GM19438 (cell line): ENCODE data around the gene CLEC4F.

Source experiments
- ATAC-seq: cut with Tn5 transposase; IDR thresholded peaks from one replicate; pipeline ENCODE4 v1.9.1; 2021; ENCODE audit warnings: low read depth; ENCODE audit not compliant: unreplicated experiment

The CLEC4F gene

DNA sequence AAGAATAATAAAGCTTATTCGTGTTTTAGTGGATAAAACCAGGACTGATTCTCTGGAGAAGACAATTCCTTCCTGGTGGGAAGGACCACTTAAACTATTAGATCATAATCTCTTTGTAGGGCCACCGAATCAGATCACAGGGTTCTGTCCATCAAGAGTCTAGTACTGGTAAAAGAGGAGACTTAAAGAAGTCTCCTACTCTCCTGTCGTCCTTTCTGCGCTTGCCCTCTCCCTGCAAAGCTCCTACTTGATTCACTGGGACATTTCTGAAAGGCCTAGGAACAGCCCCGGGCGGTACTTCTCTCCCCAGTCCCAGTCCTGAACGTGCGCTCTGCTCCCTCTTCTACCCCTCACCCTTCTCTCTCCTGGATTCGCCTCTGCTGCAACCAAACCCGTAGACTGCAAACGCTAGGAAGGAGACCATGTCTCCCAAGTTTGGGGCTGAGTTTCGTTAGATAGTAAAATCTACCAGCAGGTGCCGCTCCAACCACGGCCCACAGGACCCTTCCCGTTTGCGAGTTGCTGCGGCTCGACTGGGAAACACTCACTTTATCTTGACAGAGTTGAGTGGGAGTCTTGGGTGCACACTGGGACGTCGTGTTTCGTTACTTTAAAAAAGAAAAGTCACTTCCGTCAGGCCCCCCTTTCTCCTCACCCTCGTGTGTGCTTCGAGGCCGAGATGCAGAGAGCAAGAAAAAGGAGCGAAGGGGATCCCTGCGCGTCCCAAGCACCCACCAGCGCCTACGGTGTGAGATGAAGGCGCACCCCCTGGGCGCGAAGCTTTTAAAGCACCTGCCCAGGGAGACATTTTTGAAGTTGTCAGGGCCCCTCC, 30.9 kb downstream of the CLEC4F start:
- no peak for ATAC-seq

DNA sequence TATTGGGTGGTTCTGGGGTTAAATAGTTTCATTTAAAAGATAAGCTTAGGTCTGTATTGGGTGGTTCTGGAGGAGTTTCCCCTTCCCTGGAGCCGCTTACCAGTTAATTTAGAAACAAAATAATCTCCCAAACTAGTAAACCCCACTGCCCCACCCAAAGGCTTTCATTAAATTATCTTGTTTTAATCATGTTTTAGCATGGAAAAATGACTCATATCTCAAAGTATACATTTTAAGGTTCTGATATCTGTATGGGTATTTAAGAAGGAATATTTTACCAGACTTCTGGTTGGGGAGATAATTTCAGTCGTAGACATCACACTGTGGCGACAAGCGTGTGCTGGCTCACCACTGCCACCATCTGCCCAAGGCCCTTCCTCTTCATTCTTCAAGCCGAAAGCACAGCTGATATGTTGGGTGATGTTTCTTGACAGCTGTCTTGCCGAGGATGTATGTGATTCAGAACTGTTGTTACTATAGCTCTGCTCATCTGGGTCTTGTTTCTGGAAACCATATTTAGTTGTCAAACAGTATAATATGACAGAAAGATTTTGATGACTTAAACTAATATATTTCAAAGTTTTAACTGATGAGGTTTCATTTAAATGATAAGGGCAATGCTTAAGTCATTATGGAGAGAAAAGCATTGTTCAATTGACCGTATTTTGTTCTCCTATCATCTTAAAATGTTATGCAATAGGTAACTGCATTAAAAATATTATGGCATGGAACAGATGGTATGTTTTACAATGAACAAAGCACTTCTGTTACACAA, 35.1 kb downstream of the CLEC4F start:
- ATAC-seq = no peak

DNA sequence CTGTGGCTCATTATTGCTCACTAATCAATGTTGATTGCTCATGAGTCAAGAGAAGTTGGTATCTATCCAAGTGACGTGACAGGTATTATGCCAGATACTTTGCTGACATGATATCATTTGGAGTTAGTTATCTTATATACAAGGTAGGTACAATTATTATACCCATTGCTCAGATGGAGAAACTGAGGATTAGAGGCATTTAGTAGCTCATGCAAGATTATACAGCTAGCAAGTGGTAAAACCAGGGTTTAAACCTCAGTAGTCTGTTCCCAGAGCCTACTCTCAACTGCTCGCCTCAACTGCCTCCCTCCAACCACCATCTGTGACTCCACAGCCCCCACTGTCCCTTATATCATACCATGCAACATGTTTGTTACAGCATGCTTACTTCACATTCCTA, 36.1 kb downstream of the CLEC4F start:
- no peak for ATAC-seq

DNA sequence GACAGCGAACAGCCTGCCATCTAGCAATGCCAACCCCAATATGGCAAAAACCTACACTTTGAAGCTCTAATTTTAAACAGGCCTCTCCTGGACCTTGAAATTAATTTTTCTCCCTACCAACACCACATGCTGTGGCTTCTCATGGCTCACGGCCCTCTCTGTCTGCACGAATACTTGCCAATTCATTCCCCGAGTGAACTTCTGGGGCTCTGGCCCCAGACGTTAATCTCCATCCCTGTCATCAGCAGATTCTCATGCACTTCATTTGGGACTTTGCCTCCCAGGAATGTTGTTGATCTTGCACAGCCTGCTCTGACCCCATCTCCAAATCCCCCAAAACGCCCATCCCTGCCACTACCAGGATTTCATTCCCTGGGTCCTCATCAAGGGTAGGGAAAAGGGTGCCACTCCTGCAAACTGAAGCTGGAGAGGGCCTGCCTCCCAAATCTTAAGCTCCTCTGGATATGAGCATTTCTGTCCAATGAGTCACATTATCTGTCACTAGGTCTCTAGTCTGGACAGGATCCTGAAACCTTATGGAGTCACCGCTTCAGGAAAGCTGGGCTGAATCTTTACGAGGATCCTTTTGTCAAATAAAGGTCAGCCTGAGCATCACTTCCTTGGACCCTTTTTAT, 40.4 kb downstream of the CLEC4F start:
- ATAC-seq = no peak

DNA sequence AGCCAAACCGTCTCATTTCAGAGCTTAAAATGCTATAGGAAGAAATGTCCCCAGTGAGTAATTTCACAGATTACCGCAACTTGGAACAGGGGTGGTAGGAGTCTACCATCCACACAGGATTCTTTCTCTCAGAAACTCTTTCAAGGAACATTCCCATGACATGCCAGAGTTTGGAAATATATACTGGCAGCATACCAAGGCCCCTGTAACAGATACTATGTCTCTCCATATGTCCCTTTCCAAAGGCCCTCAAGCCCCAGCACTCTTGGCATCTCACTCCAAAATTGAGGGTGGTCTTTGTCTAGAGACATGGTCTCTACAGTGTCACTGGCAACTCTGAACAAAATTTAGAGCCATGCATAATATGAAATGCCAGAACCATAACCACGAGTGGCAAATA, 40.9 kb downstream of the CLEC4F start:
- no peak for ATAC-seq

DNA sequence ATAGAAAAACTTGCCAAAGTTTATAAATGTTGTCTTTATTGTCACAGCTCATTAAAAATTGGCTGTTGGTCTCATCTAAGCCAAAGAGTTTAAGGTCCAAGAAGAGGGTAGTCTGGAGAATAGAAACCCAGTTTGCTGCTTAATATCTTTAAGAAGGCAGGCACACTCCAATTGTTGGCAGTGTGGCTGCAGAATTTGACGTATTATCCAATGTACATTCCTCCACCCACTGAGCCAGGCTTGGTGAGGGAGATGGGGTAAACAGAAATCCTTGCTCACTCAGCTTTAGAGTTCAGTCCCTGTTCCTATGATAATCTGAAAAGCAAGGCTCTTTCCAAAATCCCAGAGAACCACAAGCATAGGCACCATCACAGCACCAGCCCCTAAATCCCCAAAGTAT, 41.7 kb downstream of the CLEC4F start:
- ATAC-seq = no peak

DNA sequence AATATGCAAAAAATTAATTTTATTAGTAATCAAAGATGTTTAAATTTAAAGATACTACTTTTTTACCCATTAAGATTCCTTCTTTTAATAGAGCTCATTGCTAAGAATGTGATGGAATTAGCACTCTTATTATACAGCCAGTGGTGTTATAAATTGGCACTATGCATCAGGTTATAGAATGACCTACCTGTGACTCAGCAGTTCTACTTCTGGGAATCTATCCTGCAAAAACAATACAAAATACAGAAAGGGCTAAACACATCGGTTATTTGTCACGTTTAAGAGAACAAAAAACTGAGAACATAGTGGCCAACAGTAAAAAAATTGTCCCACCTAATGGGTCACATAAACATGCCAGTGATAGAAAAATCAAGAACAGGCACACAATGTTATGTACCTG, 42.9 kb downstream of the CLEC4F start:
- ATAC-seq = no peak

DNA sequence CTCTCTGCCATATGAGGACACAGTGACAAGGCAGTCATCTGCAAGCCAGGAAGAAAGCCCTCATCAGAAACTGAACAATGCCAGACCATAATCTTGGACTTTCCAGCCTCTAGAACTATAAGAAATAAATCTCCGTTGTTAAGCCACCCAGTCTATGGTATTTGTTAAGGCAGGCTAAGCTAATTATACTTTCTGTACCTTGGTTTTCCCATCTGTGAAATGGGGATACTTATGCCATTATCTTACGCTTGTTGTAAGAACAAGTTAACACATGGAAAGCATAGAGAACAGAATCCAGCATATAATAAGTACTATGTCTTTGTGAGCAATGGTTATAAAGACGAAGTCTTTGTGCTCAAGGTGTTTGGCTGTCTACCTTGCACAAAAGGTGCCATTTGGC, 44.1 kb downstream of the CLEC4F start:
- ATAC-seq = no peak

DNA sequence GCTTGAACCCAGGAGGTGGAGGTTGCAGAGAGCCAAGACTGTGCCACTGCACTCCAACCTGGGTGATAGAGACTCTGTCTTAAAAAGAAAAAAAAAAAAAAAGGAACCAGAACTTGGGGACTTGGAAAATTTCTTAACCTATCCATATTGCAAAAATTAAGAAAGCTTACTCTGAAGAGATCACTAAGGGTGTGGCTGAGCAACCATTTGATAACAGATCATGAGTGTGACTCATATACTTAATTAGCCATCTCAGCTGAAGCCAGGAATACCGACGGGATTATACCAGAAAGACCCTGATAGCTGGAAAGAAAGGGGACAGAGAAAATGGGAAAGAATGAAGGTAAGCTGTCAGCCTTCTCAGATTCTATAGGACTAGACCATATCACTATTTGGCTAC, 45.3 kb downstream of the CLEC4F start:
- no peak for ATAC-seq

DNA sequence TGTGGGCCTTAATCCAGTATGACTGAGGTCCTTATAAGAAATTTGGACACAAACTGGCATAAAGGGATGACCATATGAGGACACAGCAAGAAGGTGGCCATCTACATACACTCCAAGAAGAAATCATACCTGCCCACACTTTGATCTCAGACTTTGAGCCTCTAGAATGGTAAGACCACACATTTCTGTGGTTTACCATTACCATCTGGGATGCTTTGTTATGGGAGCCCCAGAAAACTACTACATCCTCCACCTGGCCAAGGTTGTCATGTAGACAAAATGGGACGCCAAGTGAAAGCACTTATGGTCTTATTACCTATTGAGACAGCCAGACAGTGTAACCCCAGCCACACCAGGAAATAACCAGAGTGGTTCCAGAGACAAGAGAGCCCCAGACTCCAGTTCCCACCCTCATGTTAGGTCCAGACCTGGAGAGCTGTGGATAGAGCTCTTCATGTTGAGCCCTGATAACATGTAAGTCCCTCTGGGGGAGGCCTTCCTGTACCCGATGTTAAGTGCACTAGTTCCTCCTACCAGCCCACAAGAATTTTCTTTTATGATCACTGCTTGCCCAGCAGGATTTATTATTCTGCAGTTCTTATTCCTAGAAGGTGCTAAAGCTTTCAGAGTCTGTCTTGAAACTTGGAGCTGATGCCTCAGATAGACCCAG, 47.8 kb downstream of the CLEC4F start:
- ATAC-seq = no peak

DNA sequence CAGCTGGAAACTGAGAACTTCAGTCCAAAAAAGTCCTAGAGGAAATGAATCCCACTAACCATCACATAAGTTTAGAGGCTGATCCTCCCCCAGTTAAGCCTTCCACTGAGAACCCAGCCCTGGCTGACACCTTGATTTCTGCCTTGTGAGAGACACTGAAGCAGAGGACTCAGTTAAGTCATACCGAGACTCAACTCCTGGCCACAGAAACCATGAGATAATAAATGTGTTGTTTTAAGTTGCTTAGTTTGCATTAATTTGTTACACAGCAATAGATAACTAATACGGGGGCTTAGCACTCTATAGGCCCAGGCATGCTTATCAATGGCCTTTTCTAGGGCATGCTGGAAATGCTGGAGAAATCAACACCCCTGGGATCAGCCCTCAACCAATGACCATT, 49.0 kb downstream of the CLEC4F start:
- ATAC-seq = no peak

DNA sequence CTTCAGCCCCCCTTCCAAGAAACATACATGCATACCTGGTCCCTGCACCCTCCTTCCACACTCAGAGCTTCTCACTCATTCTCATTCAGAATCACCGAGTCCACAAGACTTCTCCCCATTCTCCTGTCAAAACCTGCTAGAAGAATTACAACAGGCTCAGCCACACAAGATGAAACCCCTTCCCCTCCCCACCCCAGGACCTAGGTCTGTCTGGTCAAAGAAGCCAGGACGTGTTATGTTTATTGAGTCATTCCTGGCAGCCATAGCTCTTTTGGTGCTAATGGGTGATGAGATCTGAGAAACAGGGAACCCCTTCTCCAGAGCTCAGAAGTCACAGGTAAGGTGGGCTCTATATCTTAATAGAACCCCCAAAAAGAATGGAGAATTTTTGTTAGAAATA, 50.9 kb downstream of the CLEC4F start:
- no peak for ATAC-seq

DNA sequence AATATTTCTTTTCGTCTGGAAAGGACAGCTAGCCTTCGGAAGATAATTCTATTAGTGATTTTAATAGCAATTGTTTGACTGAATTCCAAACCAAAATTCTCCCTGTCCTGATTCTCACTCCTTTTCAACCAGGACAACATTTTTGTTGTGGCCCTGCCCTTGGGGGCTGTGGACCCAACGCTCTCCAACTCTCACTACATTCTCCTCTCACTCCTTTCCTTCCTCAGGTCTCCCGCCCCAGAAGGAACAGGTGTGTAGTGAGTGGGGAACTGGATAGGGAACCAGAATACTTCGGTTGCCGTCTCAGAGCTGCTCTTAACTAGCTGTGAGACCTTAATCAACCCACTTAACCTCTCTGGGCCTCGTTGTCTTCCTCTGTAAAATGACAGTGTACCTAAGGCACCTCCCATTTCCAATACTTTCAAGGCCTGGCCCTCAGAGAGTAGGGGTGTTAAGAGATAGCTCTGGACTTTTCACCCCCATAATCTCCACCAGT, 51.8 kb downstream of the CLEC4F start:
- ATAC-seq = no peak

DNA sequence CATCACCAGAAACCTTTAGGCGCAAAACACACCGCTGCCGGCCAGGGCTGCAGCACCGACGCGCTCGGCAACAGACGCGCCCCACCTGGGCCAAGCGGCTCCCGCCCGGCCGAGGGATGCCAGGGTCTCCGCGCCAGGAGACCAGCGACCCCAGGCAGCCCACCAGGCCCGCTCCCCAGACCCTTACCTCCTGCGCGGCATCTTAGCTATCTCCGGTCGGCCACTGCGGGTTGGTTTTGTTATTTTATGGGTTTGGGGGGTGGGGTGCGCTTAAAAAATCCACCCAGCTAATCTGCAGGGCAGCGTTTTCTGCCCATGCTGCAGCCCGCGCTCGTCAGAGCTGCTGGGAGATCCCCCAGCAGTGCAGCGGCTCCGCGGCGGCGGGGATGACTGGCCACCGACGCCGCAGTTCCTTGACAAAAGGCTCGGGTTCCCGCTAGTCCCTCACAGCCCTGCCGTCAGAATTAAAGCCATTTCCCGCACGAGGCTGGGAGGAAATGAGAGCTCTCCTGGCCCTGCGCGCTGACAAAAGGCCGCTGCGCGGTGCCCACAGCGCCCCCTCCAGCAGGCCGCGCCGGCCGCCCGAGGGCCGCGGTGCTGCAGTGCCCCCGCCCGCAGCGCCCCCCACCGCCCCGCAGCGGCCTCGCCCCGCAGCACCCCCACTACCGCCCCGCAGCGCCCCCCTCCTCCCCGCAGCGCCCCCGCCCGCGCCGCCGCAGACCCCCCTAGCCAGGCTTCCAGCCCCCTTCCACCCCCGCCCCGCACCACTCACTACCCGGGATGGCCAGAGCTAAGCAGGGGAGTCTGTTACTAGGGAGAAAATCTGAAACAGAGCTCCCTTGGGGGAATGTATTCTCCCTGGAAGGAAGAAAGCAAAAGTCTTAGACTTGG, 52.5 kb downstream of the CLEC4F start, which contains the start of gene ADD2:
TSS of gene ADD2 (minus strand) at position 502 of the 891 bp plus-strand sequence. CDS start 61,792 bp downstream, outside the sequence.
- no peak for ATAC-seq

DNA sequence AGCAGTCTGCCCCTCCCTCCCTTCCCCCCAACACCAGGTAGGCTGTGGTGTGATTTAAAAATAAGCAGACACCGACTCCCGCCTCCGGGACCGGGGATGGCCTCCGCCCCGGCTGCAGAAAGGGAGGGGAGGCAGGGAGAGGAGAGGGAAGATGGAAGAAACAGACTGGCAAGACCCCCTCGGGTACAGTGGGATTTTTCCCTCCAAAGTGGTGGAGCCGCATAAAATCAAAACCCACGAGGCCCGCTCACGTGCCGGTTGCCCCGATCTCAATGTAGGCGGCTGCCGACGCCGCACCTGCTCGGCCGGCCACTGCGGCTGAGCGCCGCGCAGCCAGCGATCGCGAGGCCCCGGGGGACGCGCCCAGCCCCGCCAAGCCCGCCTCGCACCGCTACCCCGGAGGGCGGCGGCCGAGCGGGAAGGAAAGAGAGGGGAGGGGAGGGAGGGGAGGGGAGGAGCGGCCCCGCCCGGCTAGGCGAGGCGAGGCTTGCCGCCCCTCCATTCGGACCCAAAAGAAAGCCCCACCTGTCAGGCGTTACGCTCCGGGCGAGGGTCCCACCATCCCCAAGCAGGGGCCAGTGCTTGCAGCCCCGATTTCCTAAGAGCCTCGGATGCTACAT, 53.2 kb downstream of the CLEC4F start:
- no peak for ATAC-seq

DNA sequence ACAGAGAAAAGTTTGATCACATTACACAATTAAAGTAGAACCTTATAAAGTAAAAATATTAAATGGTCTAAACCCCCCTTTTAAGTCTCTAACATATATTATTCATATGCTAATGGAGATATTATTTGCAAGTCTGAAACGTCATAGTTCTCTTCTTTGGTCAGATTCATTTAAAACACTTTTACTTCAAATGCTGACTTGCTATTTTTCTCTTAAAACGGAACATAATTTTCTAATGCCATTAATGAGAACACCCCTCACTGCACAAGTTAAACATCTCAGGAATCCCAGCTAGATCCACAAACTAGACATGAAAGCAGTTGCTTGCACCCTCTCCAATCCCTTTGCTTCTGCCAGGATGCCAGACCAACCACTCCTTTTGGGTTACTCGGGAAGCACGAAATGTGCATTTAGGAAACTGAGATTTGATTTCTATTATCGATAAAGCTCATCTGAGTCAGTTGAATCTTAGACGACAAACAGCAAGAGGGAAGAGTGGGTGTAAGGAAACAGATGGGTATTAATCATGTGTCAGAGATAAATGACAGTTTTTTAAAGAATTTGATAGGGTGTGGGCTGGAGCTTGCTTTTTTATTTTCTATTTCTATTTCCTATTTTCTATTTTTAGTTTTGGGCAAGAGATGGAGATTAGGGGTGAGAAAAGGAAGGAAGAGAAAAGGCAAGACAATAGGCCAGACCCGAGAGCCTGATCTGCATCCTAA, 53.9 kb downstream of the CLEC4F start:
- ATAC-seq = no peak

DNA sequence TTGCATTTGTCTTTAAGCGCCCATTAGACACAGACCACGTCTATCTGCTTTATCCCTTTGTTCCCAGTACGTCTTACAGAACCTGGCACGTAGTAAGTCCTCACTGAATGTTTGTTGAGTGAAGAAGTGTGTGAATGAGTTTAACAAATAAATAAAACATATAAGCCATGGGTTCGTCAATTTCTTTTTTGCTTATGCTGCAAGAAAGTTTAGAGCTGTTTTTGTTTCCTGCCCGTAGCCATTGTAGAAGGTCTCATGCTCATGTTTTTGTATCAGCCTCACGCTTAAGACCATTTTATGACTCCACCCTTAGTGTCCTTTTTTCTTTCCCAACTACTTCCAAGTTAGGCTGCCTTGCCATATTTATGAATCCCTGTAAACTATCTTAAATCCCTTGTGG, 54.9 kb downstream of the CLEC4F start:
- no peak for ATAC-seq

DNA sequence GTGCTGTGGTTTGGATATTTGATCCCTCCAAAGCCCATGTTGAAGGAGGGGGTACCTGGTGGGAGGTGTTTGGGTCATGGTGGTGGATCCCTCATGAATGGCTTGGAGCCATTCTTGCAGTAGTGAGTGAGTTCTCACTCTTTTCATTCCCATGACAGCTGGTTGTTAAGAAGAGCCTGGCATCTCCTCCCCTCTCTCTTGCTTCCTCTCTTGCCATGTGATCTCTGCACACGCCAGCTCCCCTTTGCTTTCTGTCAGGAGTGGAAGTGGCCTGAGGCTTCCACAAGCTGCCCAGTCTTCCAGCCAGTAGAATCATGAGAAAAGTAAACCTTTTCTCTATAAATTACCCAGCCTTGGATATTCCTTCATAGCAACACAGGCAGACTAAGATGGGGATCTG, 61.0 kb downstream of the CLEC4F start:
- ATAC-seq = no peak
